HG03045 (cell line): ENCODE data around the gene RFNG.

ENCODE experiments used
- ATAC-seq: cut with Tn5 transposase; IDR thresholded peaks from one replicate; pipeline ENCODE4 v1.9.1; 2021; ENCODE audit warnings: mild to moderate bottlenecking, moderate library complexity; ENCODE audit not compliant: unreplicated experiment

The RFNG gene

GRCh38 chr17:82051776-82052637, at the start of gene RFNG, which contains the start of gene GPS1:
TSS of gene RFNG (minus strand) at chr17:82051811. CDS start at chr17:82051766, 45 bp downstream.
TSS of gene GPS1 (plus strand) at chr17:82051898. CDS start at chr17:82051932, 34 bp downstream.
- ATAC-seq = peak; percentile 56

DNA sequence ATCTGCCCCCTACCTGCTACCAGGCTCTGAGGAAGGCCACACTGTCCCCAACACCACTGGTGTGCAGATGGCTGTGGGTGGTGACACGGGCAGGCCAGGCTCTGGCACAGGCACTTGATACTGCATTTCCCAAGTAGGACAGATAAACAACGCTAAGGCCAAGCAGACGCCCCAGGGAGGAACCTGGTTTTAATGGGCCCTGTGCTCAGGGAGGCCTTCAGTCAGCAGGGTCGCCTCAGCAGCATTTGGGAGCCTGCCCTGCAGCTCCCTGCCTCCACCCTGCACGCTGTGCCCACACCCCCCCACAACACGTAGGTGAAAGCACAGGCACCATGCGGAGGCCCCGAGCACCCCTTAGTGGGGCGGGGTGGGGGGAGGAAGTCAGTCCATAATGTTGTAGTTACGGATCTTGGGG, 49.7 kb upstream of the RFNG start:
- ATAC-seq = no peak

DNA sequence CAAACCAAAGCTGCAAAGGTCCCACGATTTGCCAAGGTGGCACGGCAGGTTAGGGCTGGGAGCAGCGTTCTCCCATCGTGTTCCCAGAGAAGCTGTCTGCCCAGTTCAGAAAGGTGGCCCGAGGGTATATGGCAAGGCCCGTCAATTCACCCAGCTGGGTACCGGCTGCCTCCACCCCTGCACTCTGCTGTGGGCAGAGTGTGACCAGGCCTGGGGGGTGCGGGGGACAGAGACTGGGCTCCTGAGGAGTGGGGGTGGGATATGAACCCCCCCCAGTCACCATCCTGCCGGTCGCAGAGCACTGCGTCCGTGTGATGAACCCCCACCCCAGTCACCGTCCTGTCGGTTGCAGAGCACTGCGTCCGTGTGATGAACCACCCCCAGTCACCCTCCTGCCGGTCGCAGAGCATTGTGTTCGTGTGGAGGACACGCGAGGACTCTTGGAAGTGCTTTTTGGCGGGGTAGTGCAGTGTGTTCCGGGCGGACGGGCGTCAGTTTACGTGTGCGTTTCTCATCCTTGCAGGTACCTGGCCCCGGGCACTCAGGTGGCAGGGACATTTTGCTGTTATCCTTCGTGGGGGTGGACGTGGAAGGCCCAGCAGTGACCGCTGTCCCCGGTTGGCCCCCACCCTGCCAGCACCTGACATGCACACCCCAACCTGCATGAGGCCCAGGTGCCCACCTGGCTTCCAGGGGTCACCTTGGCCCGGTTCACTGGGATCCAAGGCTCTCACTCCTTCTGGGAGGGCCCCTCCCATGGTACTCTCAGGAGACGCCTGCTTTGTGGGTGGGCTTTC, 49.1 kb upstream of the RFNG start:
- ATAC-seq = no peak

DNA sequence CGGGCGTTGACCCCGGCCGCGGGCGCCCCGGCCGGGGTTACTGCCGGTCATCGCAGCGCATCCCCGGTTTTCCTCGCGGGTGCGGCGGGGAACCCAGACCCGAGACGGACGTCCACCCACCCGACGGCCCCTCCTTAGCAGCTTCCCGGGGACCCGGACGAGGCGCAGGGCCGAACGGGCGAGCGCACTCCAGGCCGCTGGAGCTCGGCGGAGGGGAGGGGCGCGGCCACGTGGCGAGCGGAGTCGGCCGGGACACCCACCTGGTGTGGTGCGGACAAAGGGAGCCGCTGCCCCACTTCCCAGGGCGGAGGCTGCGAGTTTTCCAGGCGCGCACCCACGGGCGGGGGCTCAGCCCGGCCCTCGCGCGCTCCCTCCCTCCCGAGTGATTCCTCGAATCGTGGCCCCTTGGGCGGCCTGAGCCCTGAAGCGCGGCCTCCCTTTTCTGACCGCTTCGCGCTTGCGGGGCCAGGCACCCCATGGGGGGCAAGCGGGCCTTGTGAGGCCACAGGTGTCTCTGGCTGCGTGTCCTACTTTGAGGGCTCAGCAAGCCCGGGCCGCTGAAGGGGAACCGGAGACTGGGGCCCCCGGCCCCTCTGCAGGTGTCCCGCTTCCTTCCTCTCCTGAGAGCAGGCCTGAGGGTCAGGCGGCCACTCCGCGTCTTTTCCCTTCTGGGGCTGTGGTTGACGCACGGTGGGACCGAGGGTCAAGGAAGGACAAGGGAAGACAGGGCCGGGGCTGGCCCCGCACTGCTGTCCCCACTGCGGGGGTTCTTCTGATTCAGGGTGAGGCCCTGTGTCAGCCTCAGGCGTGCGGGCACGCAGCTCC, 47.5 kb upstream of the RFNG start:
- peak; percentile 10 for ATAC-seq

- ATAC-seq = peak; percentile 70
These were observed 46.7 kb upstream of the RFNG start, which contains the start of gene FASN for GRCh38 chr17:82098169-82098938. TSS of gene FASN (minus strand) at chr17:82098236. CDS start at chr17:82096445, 1,791 bp downstream.

GRCh38 chr17:82097919-82098168, 46.2 kb upstream of the RFNG start:
- ATAC-seq = peak; percentile 22

GRCh38 chr17:82097184-82097918, 45.7 kb upstream of the RFNG start:
- ATAC-seq = peak; percentile 1

GRCh38 chr17:82096709-82097183, 45.1 kb upstream of the RFNG start:
- no peak for ATAC-seq

- ATAC-seq = no peak
These were observed 44.4 kb upstream of the RFNG start for GRCh38 chr17:82095777-82096708.

- no peak for ATAC-seq
These were observed 43.5 kb upstream of the RFNG start for GRCh38 chr17:82094931-82095776.

DNA sequence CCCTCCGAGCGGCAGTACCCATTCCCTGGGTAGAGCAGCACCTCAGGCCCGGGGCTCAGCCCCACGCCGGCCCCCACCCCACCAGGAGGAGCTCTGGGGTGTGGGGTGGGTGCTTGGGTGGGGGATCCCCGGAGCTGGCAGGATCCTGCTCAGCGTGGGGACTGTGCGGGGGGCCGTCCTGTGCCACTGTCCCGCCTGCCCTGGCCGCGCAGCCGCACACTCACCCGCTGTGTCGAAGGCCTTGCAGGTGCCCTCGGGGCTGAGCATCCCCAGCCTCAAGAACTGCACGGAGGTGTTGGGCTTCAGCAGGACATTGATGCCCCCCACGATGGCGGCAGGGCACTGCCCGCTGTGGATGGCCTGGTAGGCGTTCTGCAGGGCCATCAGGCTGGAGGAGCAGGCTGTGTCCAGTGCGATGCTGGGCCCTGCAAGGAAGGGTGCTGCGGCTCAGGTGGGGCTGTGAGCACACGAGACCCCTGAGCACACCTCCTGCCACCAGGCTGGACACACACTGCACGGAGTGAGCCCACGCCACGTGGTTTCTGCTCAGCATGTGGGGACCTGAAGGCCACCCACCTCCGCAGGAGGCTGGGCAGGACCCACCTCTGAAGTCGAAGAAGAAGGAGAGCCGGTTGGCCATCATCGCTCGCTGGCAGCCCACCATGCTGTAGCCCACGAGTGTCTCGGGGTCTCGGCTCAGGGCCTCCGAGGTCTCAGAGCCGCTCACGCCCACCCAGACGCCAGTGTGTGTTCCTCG, 41.6 kb upstream of the RFNG start:
- no peak for ATAC-seq

DNA sequence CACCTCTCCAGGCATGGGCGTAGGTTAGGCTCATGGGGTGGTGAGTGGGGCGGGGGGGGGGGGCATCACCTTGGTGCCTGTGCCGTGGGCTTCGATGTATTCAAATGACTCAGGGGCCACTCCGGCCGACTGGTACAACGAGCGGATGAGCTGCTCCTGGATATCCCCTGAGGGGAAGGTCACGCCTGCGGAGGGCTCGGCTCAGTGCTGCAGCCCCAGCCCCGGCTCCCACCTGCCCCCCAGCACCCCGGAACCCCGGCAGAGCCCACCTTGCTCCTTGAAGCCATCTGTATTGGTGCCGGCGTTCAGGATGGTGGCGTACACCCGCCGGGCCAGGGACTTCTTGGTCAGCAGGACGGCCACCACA, 41.0 kb upstream of the RFNG start:
- no peak for ATAC-seq

DNA sequence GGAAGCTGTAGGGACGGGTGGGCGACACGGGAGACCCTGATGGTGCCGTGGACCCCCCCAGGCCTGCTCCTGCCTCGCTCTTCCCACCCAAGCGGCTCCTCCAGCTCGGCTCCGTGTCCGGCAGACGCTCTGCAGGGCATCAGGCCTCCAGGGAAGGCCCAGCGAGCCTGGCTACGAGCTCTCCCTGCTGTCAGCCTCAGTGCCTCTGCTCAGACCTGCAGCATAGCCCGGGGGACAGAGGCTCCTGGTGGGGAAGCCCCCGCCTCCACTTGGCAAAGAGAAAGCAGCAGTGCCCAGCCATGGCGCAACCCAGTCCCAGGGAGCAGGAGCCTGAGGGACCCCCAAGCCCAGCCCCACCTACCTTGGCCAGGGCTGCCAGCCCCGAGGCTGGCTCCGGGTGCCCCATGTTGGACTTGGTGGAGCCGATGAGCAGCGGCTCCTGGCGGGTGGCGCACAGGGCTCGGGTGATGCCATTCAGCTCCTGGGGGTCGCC, 40.5 kb upstream of the RFNG start:
- ATAC-seq = no peak

- no peak for ATAC-seq
These were observed 39.9 kb upstream of the RFNG start for GRCh38 chr17:82091264-82092066.

- ATAC-seq = no peak
These were observed 39.1 kb upstream of the RFNG start for GRCh38 chr17:82090549-82091263.
